Measurements from ENCODE around the gene HELB.

HELB gene

GRCh38 chr12:66304296-66304900, 2.1 kb downstream of the HELB start:
- peak in 1 of 2 donors; percentile 51 for DNase-seq

GRCh38 chr12:66309606-66310005, 7.3 kb downstream of the HELB start:
- DNase-seq, result no peak

GRCh38 chr12:66312189-66312588, 9.9 kb downstream of the HELB start:
- no peak for DNase-seq

DNA sequence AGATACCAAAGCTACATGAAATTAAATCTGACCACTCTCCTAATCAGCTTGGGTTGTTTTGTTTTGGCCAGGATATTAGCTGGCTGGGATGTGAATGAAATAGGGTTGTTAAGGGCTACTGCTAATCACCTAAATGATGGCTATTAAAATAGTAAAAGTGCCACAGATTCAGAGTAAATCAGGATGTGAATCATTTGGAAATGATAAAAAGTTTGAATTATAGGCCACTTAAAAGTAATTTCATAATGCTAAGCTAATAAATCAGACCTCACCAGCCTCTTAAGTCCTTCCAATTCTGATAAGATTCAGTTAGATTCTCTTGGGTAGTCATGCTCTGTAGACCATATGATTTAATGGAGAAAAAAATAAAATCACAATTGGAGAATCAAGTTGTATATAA, 12.0 kb downstream of the HELB start:
- no peak for DNase-seq

GRCh38 chr12:66319266-66319954, 17.1 kb downstream of the HELB start:
- no peak for DNase-seq

- DNase-seq, result no peak
Observed at GRCh38 chr12:66320996-66321395, 18.7 kb downstream of the HELB start.

- no peak for DNase-seq
Observed at GRCh38 chr12:66321435-66321834, 19.1 kb downstream of the HELB start.

GRCh38 chr12:66323017-66323416, 20.7 kb downstream of the HELB start:
- no peak for DNase-seq

GRCh38 chr12:66329941-66330340, 27.6 kb downstream of the HELB start:
- no peak for DNase-seq

DNA sequence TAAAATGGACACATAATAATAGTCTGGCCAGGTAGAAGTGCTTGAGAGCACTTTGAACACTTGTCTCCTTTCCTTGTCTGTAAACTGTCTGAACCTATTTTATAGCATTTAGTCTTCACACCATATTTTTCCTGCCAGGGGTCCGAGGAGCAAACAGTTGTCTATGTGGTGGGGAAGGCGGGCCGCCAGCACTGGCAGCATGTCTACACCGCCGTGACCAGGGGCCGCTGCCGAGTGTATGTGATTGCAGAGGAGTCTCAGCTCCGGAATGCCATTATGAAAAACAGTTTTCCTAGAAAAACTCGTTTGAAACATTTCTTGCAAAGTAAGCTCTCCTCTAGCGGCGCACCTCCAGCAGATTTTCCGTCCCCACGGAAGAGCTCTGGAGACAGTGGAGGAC, 28.7 kb downstream of the HELB start:
- DNase-seq, result no peak

- no peak for DNase-seq
Observed at GRCh38 chr12:66331814-66332213, 29.5 kb downstream of the HELB start.

DNA sequence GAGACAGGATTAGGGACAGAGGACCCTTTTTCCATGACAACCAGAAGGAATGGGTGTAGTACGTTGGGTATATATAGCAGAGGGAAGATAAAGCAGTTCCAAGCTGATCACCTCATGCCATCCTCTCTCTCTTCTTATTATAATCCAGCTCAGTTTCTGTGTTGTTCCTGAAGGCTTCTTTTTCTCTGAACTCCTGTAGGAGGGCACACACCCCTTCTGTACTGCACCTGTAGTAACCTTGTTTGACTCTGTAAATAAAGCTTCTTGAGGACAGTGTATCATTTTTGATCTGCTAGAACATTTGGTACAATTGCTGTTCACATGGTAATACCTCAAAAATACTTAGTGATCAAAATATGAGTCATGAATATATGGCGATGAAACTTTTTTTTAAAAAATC, 33.5 kb downstream of the HELB start:
- DNase-seq, result no peak

GRCh38 chr12:66337381-66338010, 35.2 kb downstream of the HELB start:
- no peak for DNase-seq

GRCh38 chr12:66340131-66340530, 37.8 kb downstream of the HELB start:
- no peak for DNase-seq

- DNase-seq, result no peak
Observed at GRCh38 chr12:66341126-66341525, 38.8 kb downstream of the HELB start.

DNA sequence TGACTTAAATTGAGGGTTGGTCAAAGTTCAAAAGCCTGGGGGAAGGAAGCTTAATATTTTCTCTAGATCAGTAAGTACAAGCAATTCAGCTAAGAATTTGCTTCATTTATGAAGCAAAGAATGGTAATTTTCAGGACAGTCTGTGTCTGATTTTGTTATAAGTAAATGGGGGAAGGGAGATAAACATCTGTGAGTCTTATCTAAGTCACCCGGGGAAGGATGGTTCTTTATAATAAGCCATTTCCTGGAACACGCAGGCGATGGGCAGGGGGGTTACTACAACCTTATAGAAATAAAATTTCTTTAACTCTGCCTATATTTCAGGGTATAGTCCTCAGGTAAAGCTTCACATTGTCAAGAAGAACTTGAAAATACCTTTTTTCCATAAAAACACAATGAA, 42.9 kb downstream of the HELB start:
- peak in 1 of 2 donors; percentile 7 for DNase-seq

- no peak for DNase-seq
Observed at GRCh38 chr12:66345956-66346355, 43.7 kb downstream of the HELB start.

DNA sequence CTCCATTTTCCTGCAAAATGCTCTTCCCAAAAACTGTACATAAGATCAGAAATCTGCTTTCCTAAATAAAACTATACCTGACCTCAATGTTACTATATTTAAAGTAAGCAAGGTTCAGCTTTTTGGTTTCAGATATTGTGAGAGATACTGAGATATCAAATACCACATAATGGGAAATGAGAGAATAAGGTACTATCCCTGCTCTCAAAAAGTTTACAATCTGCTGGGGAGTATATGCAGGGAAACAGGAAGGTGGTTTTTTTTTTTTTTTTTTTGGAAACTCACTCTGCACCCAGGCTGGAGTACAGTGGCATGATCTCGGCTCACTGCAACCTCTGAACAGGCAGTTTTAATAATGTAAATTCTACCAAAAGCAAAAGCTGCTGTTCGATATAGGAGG, 49.0 kb downstream of the HELB start:
- no peak for DNase-seq

DNA sequence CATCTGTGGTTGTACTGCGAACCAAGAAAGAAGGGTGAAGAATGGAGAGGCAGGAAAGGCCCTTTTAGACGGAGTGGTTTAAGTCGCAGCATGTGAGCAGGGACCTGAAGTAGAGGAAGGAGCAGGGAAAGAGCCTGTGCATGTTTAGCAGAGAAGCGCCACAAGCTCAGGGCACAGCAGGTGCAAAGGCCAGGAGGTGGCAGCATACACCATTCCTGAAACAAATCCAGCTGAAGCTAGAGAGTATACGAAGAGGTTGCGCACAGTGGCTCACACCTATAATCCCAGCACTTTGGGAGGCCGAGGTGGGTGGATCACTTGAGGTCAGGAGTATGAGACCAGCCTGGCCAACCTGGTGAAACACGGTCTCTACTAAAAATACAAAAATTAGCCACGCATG, 49.9 kb downstream of the HELB start:
- peak in 1 of 2 donors; percentile 11 for DNase-seq

DNA sequence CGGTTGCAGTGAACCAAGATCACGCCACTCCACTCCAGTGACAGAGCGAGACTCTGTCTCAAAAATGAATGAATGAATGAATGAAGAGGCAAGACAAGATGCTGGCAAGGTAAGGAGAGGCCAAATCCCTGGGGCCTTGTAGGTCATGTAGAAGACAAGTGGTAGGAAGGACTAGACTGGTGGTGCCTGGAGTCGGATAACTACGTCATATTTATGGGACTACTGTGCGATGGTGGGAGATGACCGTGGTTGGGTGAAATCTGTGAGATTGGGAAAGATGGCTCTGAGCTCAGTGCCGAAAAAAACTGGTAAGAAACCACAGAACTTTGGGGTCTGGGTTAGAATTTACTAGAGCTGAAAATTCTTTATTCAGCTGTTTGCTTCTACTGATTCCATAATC, 50.6 kb downstream of the HELB start:
- no peak for DNase-seq

DNA sequence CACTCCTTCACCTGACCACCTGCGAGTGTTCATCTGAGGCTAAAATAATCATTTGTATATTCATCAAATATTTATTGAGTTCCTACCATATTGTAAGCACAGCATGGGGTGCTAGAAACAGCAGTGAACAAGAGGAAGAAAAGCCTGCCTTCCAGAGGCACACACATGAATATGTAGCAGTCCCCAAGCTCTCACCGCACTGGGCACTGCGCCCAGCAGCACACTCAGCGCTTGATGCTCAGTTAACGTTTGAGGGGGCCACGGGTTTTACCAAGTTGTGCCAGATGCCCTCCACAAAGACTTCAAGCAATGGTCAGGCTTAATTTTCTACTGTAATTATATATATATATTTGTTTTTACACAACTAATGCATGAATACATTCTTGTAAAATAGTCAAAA, 52.0 kb downstream of the HELB start:
- no peak for DNase-seq

DNA sequence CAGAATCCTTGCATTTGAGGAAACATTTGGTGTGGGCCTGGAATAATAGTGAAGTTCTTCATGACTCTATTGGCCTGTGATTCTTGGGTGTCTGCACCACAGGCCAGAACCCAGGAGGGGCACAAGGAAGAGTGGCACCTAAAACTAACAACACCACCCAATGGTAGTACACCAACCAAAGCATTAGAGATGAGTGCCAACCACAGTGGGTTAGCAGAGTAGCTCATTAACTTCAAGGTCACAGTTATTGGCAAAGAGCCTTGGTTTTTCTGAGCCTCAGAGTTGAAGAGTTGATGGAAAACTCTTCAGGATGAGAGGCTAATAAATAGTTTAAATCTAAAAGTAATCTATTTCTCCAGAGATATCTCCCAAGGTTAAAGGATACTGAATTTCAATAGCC, 57.0 kb downstream of the HELB start:
- no peak for DNase-seq

GRCh38 chr12:66361703-66362102, 59.4 kb downstream of the HELB start:
- no peak for DNase-seq

DNA sequence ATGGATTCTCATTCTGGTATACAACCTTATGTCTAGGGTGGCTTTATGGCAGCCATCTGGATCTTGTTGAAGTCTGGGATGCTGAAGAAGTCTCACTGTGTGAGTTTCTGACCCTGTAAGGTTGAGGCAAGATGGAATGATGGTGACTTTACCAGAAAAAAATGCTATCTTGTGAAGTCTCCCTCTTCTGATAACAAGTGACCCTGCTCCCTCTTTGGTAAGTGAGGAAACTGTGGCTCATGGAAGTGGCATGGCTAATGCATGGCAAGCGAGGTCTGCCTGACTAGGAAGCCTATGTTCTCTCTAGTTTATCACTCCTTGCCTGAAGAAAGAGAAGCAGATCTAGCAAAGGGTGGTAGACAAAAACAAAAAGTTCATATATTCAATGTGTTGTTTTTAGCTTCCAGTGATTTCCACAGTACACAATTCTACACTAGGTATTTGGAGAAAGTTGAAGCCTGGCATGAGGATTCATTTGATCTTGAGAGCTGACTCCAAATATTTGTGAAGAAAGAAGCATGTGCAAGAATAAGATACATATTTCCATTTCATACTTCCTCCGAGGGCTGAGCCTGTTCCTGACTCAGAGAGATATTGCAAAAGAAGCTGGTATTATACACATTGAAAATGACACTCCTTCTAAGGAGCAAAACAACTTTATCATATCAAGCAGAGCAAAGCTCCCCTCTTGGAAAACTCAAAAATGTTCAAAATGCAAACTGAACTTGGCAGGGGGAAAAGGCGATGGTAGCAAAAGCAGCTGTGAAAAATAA, 63.6 kb downstream of the HELB start:
- DNase-seq, result no peak

All from CD4-positive, alpha-beta T cell treated with Interferon alpha-2 for 1 hour (primary cell).